ENCODE measurements around the gene SUV39H2. TPM values are rescaled to one million over a fixed set of nuclear protein-coding genes. Genes with fewer than 3 reads are reported as not detected.
"Not testable (repeated sequence)": the region's sequence is repeated elsewhere in the genome, so short reads cannot be mapped to it uniquely, and the experiment has no call there.

The SUV39H2 gene
- polyA plus RNA-seq, 4 donors = 2.7 to 10.8 (median 5.1) TPM

DNA sequence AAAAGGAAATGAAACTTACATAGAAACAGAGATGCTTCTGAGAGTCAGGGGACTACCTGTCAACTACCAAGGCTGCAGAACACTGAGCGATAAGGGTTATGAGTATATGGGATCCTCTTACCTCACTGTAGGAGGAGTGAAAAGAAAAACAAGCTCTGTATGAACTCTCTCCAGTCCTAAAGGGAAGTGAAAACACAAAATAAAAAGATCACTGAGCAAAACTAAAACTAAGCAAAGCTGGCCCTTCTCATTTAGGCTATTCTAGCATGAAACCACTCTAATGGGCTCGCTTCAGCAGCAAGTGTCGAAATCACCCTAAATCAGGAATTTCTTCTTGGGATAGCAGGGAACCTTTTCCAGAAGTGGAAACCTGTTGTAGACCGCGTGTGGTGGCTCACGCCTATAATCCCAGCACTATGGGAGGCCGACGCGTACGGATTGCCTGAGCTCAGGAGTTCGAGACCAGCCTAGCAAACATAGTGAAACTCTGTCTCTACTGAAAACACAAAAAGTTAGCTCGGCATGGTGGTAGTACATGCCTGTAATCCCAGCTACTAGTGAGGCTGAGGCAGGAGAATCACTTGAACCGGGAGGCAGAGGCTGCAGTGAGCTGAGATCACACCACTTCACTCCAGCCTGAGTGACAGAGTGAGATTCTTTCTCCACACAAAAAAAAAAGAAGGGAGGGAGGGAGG is 48.2 kb downstream of the SUV39H2 start:
- DNase-seq (no peak), FAIRE-seq (no peak)
- Histone ChIP-seq H3K27me3 (ENCODE audit: control insufficient read depth in 3 of 3, insufficient read depth in 3 of 3, low read length in 3 of 3) (no peaks in the 10 kb centered on the region), H3K4me3 (ENCODE audit: low read depth in 1 of 3, low read length in 3 of 3) (no peak overlapping the region), H3K9me3 (ENCODE audit: control insufficient read depth in 2 of 2, insufficient read depth in 1 of 2, low read depth in 1 of 2, low read length in 1 of 2) (no peaks in the 10 kb centered on the region), H3K4me1 (ENCODE audit: control insufficient read depth in 3 of 3, insufficient read depth in 2 of 3, low read depth in 1 of 3, low read length in 2 of 3) (no peaks in the 10 kb centered on the region), H3K27ac (ENCODE audit: low read depth in 1 of 3, low read length in 2 of 3) (no peak overlapping the region), H3K36me3 (ENCODE audit: control insufficient read depth in 3 of 3, insufficient read depth in 2 of 3, low read depth in 1 of 3, low read length in 3 of 3) (peaks cover 10 to 46% (median 18%) of the 10 kb centered on the region in 3 donors)
- 87 to 93% (median 91%) methylated on average over 13 of the region's 13 CpGs for WGBS, 3 donors

DNA sequence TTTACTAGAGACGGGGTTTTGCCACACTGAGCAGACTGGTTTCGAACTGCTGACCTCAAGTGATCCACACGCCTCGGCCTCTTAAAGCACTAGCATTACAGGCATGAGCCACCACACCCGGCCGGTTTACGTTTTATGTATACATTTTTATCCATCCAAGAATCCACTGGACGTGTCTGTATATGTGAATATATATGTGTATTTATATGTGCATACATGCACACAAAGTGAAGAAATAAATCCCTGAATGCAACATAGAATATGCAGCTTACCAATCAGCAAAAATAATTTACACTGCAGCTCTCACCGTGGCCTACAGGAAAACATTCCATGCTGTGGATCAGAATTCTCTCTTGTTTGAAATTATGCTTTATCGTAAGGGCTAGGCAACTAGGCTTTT is 51.9 kb downstream of the SUV39H2 start:
- H3K36me3 ChIP-seq (ENCODE audit: control insufficient read depth in 3 of 3, insufficient read depth in 2 of 3, low read depth in 1 of 3, low read length in 3 of 3) = peaks cover 10 to 63% (median 17%) of the 10 kb centered on the region in 3 donors
- H3K27me3 ChIP-seq (ENCODE audit: control insufficient read depth in 3 of 3, insufficient read depth in 3 of 3, low read length in 3 of 3) = no peaks in the 10 kb centered on the region

DNA sequence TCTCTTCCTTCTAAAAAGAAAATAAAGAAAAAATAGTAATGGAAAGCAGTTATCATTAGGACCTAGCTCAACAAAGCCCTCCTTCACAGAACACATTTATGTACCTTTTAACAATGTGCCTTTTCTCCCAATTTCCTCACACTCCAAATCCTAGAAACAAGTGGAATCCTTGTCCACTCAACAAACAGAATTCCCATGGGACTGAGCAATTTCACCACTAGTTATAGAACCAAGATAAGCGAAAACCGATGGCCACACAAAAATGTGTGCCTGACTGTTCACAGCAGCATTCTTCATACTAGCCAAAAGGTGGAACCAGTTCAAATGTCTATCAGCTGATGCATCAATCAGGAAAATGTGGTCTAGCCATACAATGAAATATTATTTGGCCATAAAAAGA is 57.9 kb downstream of the SUV39H2 start:
- no peak for DNase-seq
- FAIRE-seq = no peak
- 95 to 98% (median 97%) methylated on average over 2 of the region's 2 CpGs for WGBS, 3 donors

More for the DNA sequence above, 51.9 kb downstream of the SUV39H2 start:
- Histone ChIP-seq H3K9me3 (ENCODE audit: control insufficient read depth in 2 of 2, insufficient read depth in 1 of 2, low read depth in 1 of 2, low read length in 1 of 2) (no peaks in the 10 kb centered on the region), H3K4me3 (ENCODE audit: low read depth in 1 of 3, low read length in 3 of 3) (no peak overlapping the region), H3K27ac (ENCODE audit: low read depth in 1 of 3, low read length in 2 of 3) (no peak overlapping the region), H3K4me1 (ENCODE audit: control insufficient read depth in 3 of 3, insufficient read depth in 2 of 3, low read depth in 1 of 3, low read length in 2 of 3) (no peaks in the 10 kb centered on the region)
- 95 to 98% (median 97%) methylated on average over 10 of the region's 10 CpGs for WGBS, 3 donors
- no peak for FAIRE-seq
- no peak for DNase-seq

DNA sequence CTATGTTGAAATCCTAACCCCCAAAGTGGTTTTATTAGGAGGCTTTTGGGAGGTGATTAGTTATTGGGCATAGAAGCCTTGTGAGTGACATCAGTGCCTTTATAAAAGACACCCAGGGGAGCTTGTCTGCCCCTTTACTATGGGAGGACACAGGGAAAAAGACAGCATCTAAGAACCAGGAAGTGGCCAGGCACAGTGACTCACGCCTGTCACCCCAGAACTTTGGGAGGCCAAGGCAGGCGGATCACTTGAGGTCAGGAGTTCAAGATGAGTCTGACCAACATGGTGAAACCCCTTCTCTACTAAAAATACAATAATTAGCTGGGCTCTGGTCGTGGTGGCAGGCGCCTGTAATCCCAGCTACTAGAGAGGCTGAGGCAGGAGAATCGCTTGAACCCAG is 60.3 kb downstream of the SUV39H2 start:
- not testable (repeated sequence) for FAIRE-seq; H3K27ac ChIP-seq (ENCODE audit: low read depth in 1 of 3, low read length in 2 of 3)
- WGBS, 3 donors = 52 to 69% (median 61%) methylated on average over 2 to 4 of the region's 5 CpGs

More for the DNA sequence above, 57.9 kb downstream of the SUV39H2 start:
- H3K9me3 ChIP-seq (ENCODE audit: control insufficient read depth in 2 of 2, insufficient read depth in 1 of 2, low read depth in 1 of 2, low read length in 1 of 2) = no peaks in the 10 kb centered on the region
- no peaks in the 10 kb centered on the region for H3K27me3 ChIP-seq (ENCODE audit: control insufficient read depth in 3 of 3, insufficient read depth in 3 of 3, low read length in 3 of 3)
- H3K36me3 ChIP-seq (ENCODE audit: control insufficient read depth in 3 of 3, insufficient read depth in 2 of 3, low read depth in 1 of 3, low read length in 3 of 3) = peaks cover 7 to 51% (median 9%) of the 10 kb centered on the region in 3 donors
- H3K4me3 ChIP-seq (ENCODE audit: low read depth in 1 of 3, low read length in 3 of 3) = no peak overlapping the region
- no peaks in the 10 kb centered on the region for H3K4me1 ChIP-seq (ENCODE audit: control insufficient read depth in 3 of 3, insufficient read depth in 2 of 3, low read depth in 1 of 3, low read length in 2 of 3)
- H3K27ac ChIP-seq (ENCODE audit: low read depth in 1 of 3, low read length in 2 of 3) = no peak overlapping the region

DNA sequence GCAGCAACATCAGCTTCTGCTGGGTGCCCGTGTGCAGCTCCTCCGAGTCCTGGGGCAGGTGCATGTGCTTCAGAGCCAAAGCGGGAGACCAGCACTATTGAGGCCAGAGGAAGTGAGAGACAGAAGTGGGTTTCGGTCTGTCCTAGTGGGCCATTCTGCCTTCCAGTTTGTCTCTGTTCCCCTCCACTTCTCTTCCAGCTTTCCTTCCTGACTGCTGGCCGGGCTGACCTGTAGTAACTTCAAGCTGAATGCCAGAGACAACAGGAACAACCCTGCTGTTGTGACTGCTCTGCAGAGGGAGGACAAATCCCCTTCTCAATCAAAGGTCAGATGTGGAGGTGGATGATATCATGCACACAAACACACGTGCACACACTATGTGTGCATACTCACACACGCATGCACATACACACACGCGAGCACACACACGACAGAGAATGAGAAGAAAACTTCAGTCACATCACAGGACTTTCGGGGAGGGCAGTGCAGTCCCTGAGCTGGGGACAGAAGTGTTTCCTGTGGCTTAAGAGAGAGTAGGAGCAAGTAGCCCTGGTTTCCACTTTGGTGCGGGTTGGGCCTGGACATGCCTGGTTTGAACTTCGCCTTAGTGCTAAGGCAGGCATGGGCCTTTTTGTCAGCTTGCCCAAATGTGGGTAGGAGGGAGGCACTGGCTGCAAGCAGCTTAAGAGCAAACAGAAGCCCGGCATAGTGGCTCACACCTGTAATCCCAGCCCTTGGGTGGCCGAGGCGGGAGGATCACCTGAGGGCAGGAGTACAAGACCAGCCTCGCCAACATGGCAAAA is 63.7 kb downstream of the SUV39H2 start:
- DNase-seq; H3K9me3 ChIP-seq (ENCODE audit: control insufficient read depth in 2 of 2, insufficient read depth in 1 of 2, low read depth in 1 of 2, low read length in 1 of 2); H3K4me3 ChIP-seq (ENCODE audit: low read depth in 1 of 3, low read length in 3 of 3); H3K4me1 ChIP-seq (ENCODE audit: control insufficient read depth in 3 of 3, insufficient read depth in 2 of 3, low read depth in 1 of 3, low read length in 2 of 3); FAIRE-seq; H3K27me3 ChIP-seq (ENCODE audit: control insufficient read depth in 3 of 3, insufficient read depth in 3 of 3, low read length in 3 of 3): not testable (repeated sequence)
- WGBS, 3 donors = 87 to 92% (median 90%) methylated on average over 16 to 17 of the region's 17 CpGs
- peaks cover 3 to 46% (median 5%) of the 10 kb centered on the region in 3 donors for H3K36me3 ChIP-seq (ENCODE audit: control insufficient read depth in 3 of 3, insufficient read depth in 2 of 3, low read depth in 1 of 3, low read length in 3 of 3)
- peak overlapping the region in 1 of 3 donors; percentile 44 for H3K27ac ChIP-seq (ENCODE audit: low read depth in 1 of 3, low read length in 2 of 3)

More for the DNA sequence above, 60.3 kb downstream of the SUV39H2 start:
- peaks cover 2 to 39% (median 7%) of the 10 kb centered on the region in 3 donors for H3K36me3 ChIP-seq (ENCODE audit: control insufficient read depth in 3 of 3, insufficient read depth in 2 of 3, low read depth in 1 of 3, low read length in 3 of 3)
- DNase-seq; H3K4me1 ChIP-seq (ENCODE audit: control insufficient read depth in 3 of 3, insufficient read depth in 2 of 3, low read depth in 1 of 3, low read length in 2 of 3); H3K9me3 ChIP-seq (ENCODE audit: control insufficient read depth in 2 of 2, insufficient read depth in 1 of 2, low read depth in 1 of 2, low read length in 1 of 2); H3K27me3 ChIP-seq (ENCODE audit: control insufficient read depth in 3 of 3, insufficient read depth in 3 of 3, low read length in 3 of 3); H3K4me3 ChIP-seq (ENCODE audit: low read depth in 1 of 3, low read length in 3 of 3): not testable (repeated sequence)

DNA sequence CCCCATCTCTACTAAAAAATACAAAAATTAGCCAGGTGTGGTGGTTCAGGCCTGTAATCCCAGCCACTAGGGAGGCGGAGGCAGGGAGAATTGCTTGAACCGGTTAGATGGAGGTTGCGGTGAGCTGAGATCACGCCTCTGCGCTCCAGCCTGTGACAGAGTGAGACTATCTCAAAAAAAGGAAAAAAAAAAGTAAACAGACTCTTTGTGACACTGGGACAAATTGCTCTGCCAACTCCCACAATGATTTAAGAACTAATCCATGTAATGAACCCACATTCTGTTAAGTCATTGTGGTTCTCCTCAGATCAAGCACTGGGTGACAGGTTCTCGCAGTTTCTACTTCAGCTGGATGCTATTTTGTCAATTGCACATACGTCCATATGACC is 64.3 kb downstream of the SUV39H2 start:
- H3K9me3 ChIP-seq (ENCODE audit: control insufficient read depth in 2 of 2, insufficient read depth in 1 of 2, low read depth in 1 of 2, low read length in 1 of 2); H3K4me1 ChIP-seq (ENCODE audit: control insufficient read depth in 3 of 3, insufficient read depth in 2 of 3, low read depth in 1 of 3, low read length in 2 of 3); H3K4me3 ChIP-seq (ENCODE audit: low read depth in 1 of 3, low read length in 3 of 3); DNase-seq; H3K27me3 ChIP-seq (ENCODE audit: control insufficient read depth in 3 of 3, insufficient read depth in 3 of 3, low read length in 3 of 3); FAIRE-seq; H3K27ac ChIP-seq (ENCODE audit: low read depth in 1 of 3, low read length in 2 of 3): not testable (repeated sequence)
- 95 to 98% (median 96%) methylated on average over 6 to 7 of the region's 7 CpGs for WGBS, 3 donors
- H3K36me3 ChIP-seq (ENCODE audit: control insufficient read depth in 3 of 3, insufficient read depth in 2 of 3, low read depth in 1 of 3, low read length in 3 of 3) = peaks cover 4 to 49% (median 7%) of the 10 kb centered on the region in 3 donors

DNA sequence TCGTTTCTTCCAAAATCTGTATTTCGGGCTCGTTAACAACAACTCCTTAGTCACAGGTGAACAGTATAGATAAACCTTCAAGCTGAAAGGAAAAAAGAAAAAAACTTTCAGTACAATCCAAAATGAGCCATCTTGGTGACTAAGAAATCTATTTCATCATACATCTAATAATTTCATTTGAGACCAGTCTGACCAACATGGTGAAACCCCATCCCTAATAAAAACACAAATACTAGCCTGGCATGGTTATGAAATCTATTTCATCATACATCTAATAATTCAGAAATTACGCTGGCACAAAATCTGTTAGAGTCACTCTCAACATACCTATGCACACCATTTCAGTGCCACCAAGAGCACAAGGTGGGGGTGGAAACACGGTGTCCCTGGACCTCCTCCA is 66.4 kb downstream of the SUV39H2 start:
- Histone ChIP-seq H3K27ac (ENCODE audit: low read depth in 1 of 3, low read length in 2 of 3) (no peak overlapping the region), H3K27me3 (ENCODE audit: control insufficient read depth in 3 of 3, insufficient read depth in 3 of 3, low read length in 3 of 3) (no peaks in the 10 kb centered on the region), H3K4me3 (ENCODE audit: low read depth in 1 of 3, low read length in 3 of 3) (no peak overlapping the region), H3K4me1 (ENCODE audit: control insufficient read depth in 3 of 3, insufficient read depth in 2 of 3, low read depth in 1 of 3, low read length in 2 of 3) (no peaks in the 10 kb centered on the region), H3K9me3 (ENCODE audit: control insufficient read depth in 2 of 2, insufficient read depth in 1 of 2, low read depth in 1 of 2, low read length in 1 of 2) (peaks cover 0 to 2% of the 10 kb centered on the region in 2 donors), H3K36me3 (ENCODE audit: control insufficient read depth in 3 of 3, insufficient read depth in 2 of 3, low read depth in 1 of 3, low read length in 3 of 3) (peaks cover 6 to 49% (median 7%) of the 10 kb centered on the region in 3 donors)
- no peak for DNase-seq
- FAIRE-seq = no peak
- WGBS, 3 donors = 95 to 98% (median 98%) methylated on average over 5 of the region's 5 CpGs

DNA sequence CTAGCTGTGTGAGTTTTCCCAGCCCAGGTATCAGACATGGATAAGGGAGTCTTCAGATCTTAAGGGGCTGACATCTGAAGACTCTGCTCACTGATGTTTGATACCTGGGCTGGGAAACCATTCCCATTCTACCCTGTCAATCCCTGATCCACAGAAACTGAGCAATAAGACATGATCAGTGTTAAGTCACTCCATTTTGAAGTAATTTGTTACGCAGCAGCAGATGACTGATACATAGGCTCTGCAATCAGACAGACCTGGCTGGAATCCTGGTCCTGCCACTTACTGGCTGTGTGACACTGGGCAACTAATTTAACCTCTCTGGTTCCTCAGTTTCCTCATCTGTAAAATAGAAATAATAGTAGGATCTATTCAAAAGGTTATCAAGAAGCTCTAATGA is 68.6 kb downstream of the SUV39H2 start:
- Histone ChIP-seq H3K4me3 (ENCODE audit: low read depth in 1 of 3, low read length in 3 of 3) (no peak overlapping the region), H3K27ac (ENCODE audit: low read depth in 1 of 3, low read length in 2 of 3) (no peak overlapping the region), H3K36me3 (ENCODE audit: control insufficient read depth in 3 of 3, insufficient read depth in 2 of 3, low read depth in 1 of 3, low read length in 3 of 3) (peaks cover 6 to 49% (median 7%) of the 10 kb centered on the region in 3 donors), H3K4me1 (ENCODE audit: control insufficient read depth in 3 of 3, insufficient read depth in 2 of 3, low read depth in 1 of 3, low read length in 2 of 3) (peaks cover 0 to 4% (median 1%) of the 10 kb centered on the region in 3 donors), H3K9me3 (ENCODE audit: control insufficient read depth in 2 of 2, insufficient read depth in 1 of 2, low read depth in 1 of 2, low read length in 1 of 2) (peaks cover 0 to 2% of the 10 kb centered on the region in 2 donors), H3K27me3 (ENCODE audit: control insufficient read depth in 3 of 3, insufficient read depth in 3 of 3, low read length in 3 of 3) (no peaks in the 10 kb centered on the region)
- WGBS, 3 donors = 94 to 99% (median 96%) methylated on average over 1 of the region's 1 CpG
- FAIRE-seq = no peak
- DNase-seq = no peak

Data from small intestine (tissue), 7 donors.